Ishikawa (cell line): ENCODE results near the gene ZNF620.

Experiments used
- CEBPB ChIP-seq: IDR thresholded peaks from 2 replicates; pipeline ENCODE4 v1.6.1; 2012
- CREB1 ChIP-seq: IDR thresholded peaks from 2 replicates; pipeline ENCODE4 v1.6.1; 2012; ENCODE audit warnings: low read depth
- EGR1 ChIP-seq: IDR thresholded peaks from 2 replicates; pipeline ENCODE4 v1.6.1; 2012
- EP300 ChIP-seq: IDR thresholded peaks from 2 replicates; pipeline ENCODE4 v1.6.1; 2012; ENCODE audit warnings: borderline replicate concordance
- FOXM1 ChIP-seq: IDR thresholded peaks from 2 replicates; pipeline ENCODE4 v1.6.1; 2012; ENCODE audit warnings: low read depth, borderline replicate concordance
- MAX ChIP-seq: IDR thresholded peaks from 2 replicates; pipeline ENCODE4 v1.6.1; 2012
- NFIC ChIP-seq: IDR thresholded peaks from 2 replicates; pipeline ENCODE4 v1.6.1; 2012
- RAD21 ChIP-seq: IDR thresholded peaks from 2 replicates; pipeline ENCODE4 v1.6.1; 2012; ENCODE audit warnings: low read depth
- REST ChIP-seq: IDR thresholded peaks from 2 replicates; pipeline ENCODE4 v1.6.1; 2012; ENCODE audit warnings: low read depth, mild to moderate bottlenecking
- TAF1 ChIP-seq: IDR thresholded peaks from 2 replicates; pipeline ENCODE4 v1.6.1; 2012; ENCODE audit warnings: low read depth, mild to moderate bottlenecking
- TCF12 ChIP-seq: IDR thresholded peaks from 2 replicates; pipeline ENCODE4 v1.6.1; 2012; ENCODE audit warnings: low read depth
- TEAD4 ChIP-seq: IDR thresholded peaks from 2 replicates; pipeline ENCODE4 v1.6.1; 2012
- USF1 ChIP-seq: IDR thresholded peaks from 2 replicates; pipeline ENCODE4 v1.6.1; 2012
- YY1 ChIP-seq: IDR thresholded peaks from 2 replicates; pipeline ENCODE4 v1.6.1; 2012; ENCODE audit warnings: low read depth
- ZBTB7A ChIP-seq: IDR thresholded peaks from 2 replicates; pipeline ENCODE4 v1.6.1; 2012; ENCODE audit warnings: low read depth

ZNF620 gene

GRCh38 chr3:40458473-40458872 lies 47.4 kb upstream of the ZNF620 start:
- TF ChIP-seq REST (no peak), CEBPB (no peak), TEAD4 (no peak), TAF1 (no peak), NFIC (no peak), MAX (no peak)

- TF ChIP-seq TAF1 (no peak), YY1 (no peak), REST (no peak), MAX (no peak), ZBTB7A (no peak), NFIC (no peak), CREB1 (no peak), USF1 (no peak), CEBPB (no peak), RAD21 (no peak), EGR1 (no peak), EP300 (no peak), TCF12 (no peak)
These were observed 44.7 kb upstream of the ZNF620 start for GRCh38 chr3:40461161-40461560.

- TF ChIP-seq YY1, result no peak
- no peak for TF ChIP-seq REST
- TF ChIP-seq MAX, result no peak
- no peak for TF ChIP-seq USF1
- no peak for TF ChIP-seq EGR1
- TF ChIP-seq EP300, result no peak
- TF ChIP-seq RAD21, result no peak
- TF ChIP-seq ZBTB7A, result no peak
- TF ChIP-seq TEAD4, result no peak
- no peak for TF ChIP-seq NFIC
- no peak for TF ChIP-seq CEBPB
- TF ChIP-seq FOXM1, result no peak
- TF ChIP-seq CREB1, result no peak
- no peak for TF ChIP-seq TCF12
- no peak for TF ChIP-seq TAF1
These were observed 42.3 kb upstream of the ZNF620 start for GRCh38 chr3:40463579-40463978.

- TF ChIP-seq USF1 (no peak), TEAD4 (no peak), MAX (no peak), RAD21 (no peak), TCF12 (no peak), EGR1 (no peak), ZBTB7A (no peak), CREB1 (no peak), EP300 (no peak), CEBPB (no peak), REST (no peak), NFIC (no peak), YY1 (no peak), FOXM1 (no peak), TAF1 (no peak)
These were observed 41.3 kb upstream of the ZNF620 start for GRCh38 chr3:40464339-40465110.
